Activated T-helper 1 cell treated with anti-CD3 and anti-CD28 coated beads, Interleukin-12 subunit alpha, Interleukin-12 subunit beta, Interleukin-2, Interleukin-4 antibody, amounts not matched to agents 30 ng/mL and 10 ng/mL and 1 ng/mL, durations not matched to agents 14 hours and 24 hours and 36 hours (primary cell): Measurements from ENCODE around the gene LGALS1. TPM values are rescaled to one million over a fixed set of nuclear protein-coding genes. Genes with fewer than 3 reads are reported as not detected.

ENCODE experiments used
- total RNA-seq: library from RNA; stranded (reverse); gene quantifications from 2 replicates; pipeline ENCODE4 v1.2.3, GENCODE V29; 2022

The LGALS1 gene
- total RNA-seq, 1 donor from 2014 or later = 245 TPM

Other genes starting within 250 kb of the LGALS1 start
- gene ELFN2, start 248.2 kb upstream of the LGALS1 start, total RNA-seq = 0.05 and 0.08 TPM in 2 replicates
- gene MFNG, start 189.3 kb upstream of the LGALS1 start, total RNA-seq = 213 and 214 TPM in 2 replicates
- not detected in 2 replicates for gene CARD10, start 156.2 kb upstream of the LGALS1 start, total RNA-seq
- gene CDC42EP1, start 115.2 kb upstream of the LGALS1 start, total RNA-seq = 1.1 and 1.5 TPM in 2 replicates
- gene LGALS2, start 95.5 kb upstream of the LGALS1 start, total RNA-seq = not detected in 2 replicates
- 70.8 and 78.9 TPM in 2 replicates for gene GGA1, start 66.8 kb upstream of the LGALS1 start, total RNA-seq
- 110 and 116 TPM in 2 replicates for gene SH3BP1, start 36.0 kb upstream of the LGALS1 start, total RNA-seq
- gene PDXP, start 16.9 kb upstream of the LGALS1 start, total RNA-seq = 47.0 and 50.4 TPM in 2 replicates
- gene NOL12, start 10.7 kb downstream of the LGALS1 start, total RNA-seq = 67.8 and 70.0 TPM in 2 replicates
- 32.7 and 32.9 TPM in 2 replicates for gene TRIOBP, start 21.4 kb downstream of the LGALS1 start, total RNA-seq
- 28.5 and 28.9 TPM in 2 replicates for gene GCAT, start 132.3 kb downstream of the LGALS1 start, total RNA-seq
- 0.24 TPM in 1 of 2 replicates, not detected in the other for gene GALR3, start 147.7 kb downstream of the LGALS1 start, total RNA-seq
- gene ANKRD54, start 168.7 kb downstream of the LGALS1 start, total RNA-seq = 29.9 and 30.1 TPM in 2 replicates
- gene EIF3L, start 173.8 kb downstream of the LGALS1 start, total RNA-seq = 433 and 441 TPM in 2 replicates
- 27.3 and 31.1 TPM in 2 replicates for gene MICALL1, start 230.7 kb downstream of the LGALS1 start, total RNA-seq